ENCODE measurements around the gene FZD1. TPM values are rescaled to one million over a fixed set of nuclear protein-coding genes. Genes with fewer than 3 reads are reported as not detected.

Gene FZD1
- total and polyA plus RNA-seq, 2 of the 4 experiments (the other 2 are of a cell fraction): 3.6 to 6.8 TPM

DNA sequence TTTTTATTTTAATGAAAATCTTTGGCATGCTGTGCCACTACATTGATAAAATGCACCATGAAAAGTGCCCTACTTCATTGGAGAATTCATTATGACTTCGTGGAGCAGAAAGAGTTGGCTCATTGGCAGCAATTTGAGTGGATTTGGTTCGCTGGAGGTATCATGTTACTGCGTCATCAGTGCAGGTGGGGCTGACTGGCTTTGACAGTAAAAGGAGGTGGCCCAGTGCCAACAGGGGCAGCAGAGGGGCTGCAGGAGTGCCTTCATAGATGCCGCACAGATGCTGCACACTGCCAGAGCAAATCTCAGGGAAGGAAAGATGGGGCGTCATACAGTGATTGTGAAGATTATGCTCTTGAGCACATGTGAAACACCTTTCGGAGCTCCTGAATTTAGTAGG lies 22.2 kb downstream of the FZD1 start:
- BruUV-seq (replicated peaks): no TSS peak
- in situ Hi-C loops (cut with MboI; ENCODE audit: low sequenced_read_pairs): no loop called here
- Histone ChIP-seq H3K4ac (ENCODE audit: low read depth, low read length) (no peak overlapping the region), H2AFZ (replicated peaks; ENCODE audit: low read length, poor library complexity) (no peak overlapping the region), H3K27ac (ENCODE audit: insufficient read depth, low read length) (no peak overlapping the region), H3K4me1 (ENCODE audit: control insufficient read depth, insufficient read depth, low read length) (peaks cover 2% of the 10 kb centered on the region), H2BK20ac (ENCODE audit: low read depth, low read length) (no peak overlapping the region), H3K9ac (ENCODE audit: low read depth, low read length) (no peak overlapping the region), H3K18ac (ENCODE audit: low read depth, low read length) (no peak overlapping the region), H4K5ac (ENCODE audit: low read depth, low read length) (no peak overlapping the region), H4K8ac (ENCODE audit: low read depth in 2 of 2, low read length in 2 of 2) (no peak overlapping the region), H3K79me1 (ENCODE audit: low read depth in 1 of 2, low read length in 2 of 2) (no peaks in the 10 kb centered on the region), H2BK5ac (ENCODE audit: low read depth, low read length, poor library complexity, severe bottlenecking) (no peak overlapping the region), H2AK5ac (ENCODE audit: low read depth, low read length) (peak overlapping the region; percentile 13; the same call in 1 of the 2 replicates), H3K27me3 (ENCODE audit: control insufficient read depth, insufficient read depth, low read length) (no peaks in the 10 kb centered on the region), H3K14ac (replicated peaks; ENCODE audit: low read depth, low read length) (no peak overlapping the region), H4K20me1 (ENCODE audit: insufficient read depth, low read length) (no peaks in the 10 kb centered on the region), H3K4me2 (ENCODE audit: low read depth, low read length) (no peak overlapping the region), H2BK120ac (ENCODE audit: low read depth, low read length) (no peak overlapping the region), H3K9me3 (ENCODE audit: control insufficient read depth, insufficient read depth, low read length) (no peaks in the 10 kb centered on the region), H3K56ac (ENCODE audit: extremely low read depth, insufficient read depth, low read length) (no peak overlapping the region), H3K4me3 (ENCODE audit: insufficient read depth, low read depth, low read length) (no peak overlapping the region), H3K9me1 (ENCODE audit: insufficient read depth, low read length) (no peaks in the 10 kb centered on the region), H2BK15ac (ENCODE audit: low read depth, low read length) (no peak overlapping the region), H4K91ac (ENCODE audit: insufficient read depth, low read depth, low read length) (no peak overlapping the region), H3K36me3 (ENCODE audit: control insufficient read depth, insufficient read depth, low read length) (no peaks in the 10 kb centered on the region), H3K23ac (ENCODE audit: low read depth, low read length) (no peak overlapping the region), H2AK9ac (replicated peaks; ENCODE audit: low read depth, low read length, poor library complexity) (no peak overlapping the region)
- ChIA-PET CTCF (no interaction called here), POLR2A (ENCODE audit: unreplicated experiment) (no interaction called here)
- intact Hi-C loops (cut with micrococcal nuclease): no loop called here
- 71% methylated on average over 3 of the region's 6 CpGs; no CpG with 5 or more reads in 1 of the 2 experiments for WGBS, 2 experiments (ENCODE audit: extremely low coverage in 2 of 2, insufficient read length in 1 of 2)
- dilution Hi-C loops (cut with HindIII; ENCODE audit: low sequenced_read_pairs, unreplicated experiment): no loop called here
- TF ChIP-seq, protein P1, sequence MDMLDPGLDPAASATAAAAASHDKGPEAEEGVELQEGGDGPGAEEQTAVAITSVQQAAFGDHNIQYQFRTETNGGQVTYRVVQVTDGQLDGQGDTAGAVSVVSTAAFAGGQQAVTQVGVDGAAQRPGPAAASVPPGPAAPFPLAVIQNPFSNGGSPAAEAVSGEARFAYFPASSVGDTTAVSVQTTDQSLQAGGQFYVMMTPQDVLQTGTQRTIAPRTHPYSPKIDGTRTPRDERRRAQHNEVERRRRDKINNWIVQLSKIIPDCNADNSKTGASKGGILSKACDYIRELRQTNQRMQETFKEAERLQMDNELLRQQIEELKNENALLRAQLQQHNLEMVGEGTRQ (IDR thresholded peaks at IDR 0.05; ENCODE audit: low read depth, low read length): no peak
- TF ChIP-seq CEBPB (IDR thresholded peaks at IDR 0.05; ENCODE audit: low read depth, low read length) (no peak), FOS (IDR thresholded peaks at IDR 0.05; ENCODE audit: low read depth, low read length) (no peak), POLR2A (IDR thresholded peaks at IDR 0.05; ENCODE audit: low read depth, low read length) (no peak), RCOR1 (IDR thresholded peaks at IDR 0.05; ENCODE audit: insufficient replicate concordance, low read length) (no peak), MAZ (IDR thresholded peaks at IDR 0.05; ENCODE audit: borderline replicate concordance, low read depth, low read length) (no peak), RAD21 (IDR thresholded peaks at IDR 0.05; ENCODE audit: low read length) (no peak), MAFK (IDR thresholded peaks at IDR 0.05; ENCODE audit: low read depth, low read length) (no peak), RFX5 (IDR thresholded peaks at IDR 0.05; ENCODE audit: low read depth, low read length) (no peak), MXI1 (IDR thresholded peaks at IDR 0.05; ENCODE audit: borderline replicate concordance, low read depth, low read length) (no peak), BHLHE40 (IDR thresholded peaks at IDR 0.05; ENCODE audit: low read depth, low read length) (no peak), NFE2L2 (IDR thresholded peaks at IDR 0.05; ENCODE audit: low read depth, low read length) (no peak), SMC3 (IDR thresholded peaks at IDR 0.05; ENCODE audit: low read depth, low read length) (no peak), CHD1 (IDR thresholded peaks at IDR 0.05; ENCODE audit: low read depth, low read length) (no peak)
- TF ChIP-seq, protein P2, sequence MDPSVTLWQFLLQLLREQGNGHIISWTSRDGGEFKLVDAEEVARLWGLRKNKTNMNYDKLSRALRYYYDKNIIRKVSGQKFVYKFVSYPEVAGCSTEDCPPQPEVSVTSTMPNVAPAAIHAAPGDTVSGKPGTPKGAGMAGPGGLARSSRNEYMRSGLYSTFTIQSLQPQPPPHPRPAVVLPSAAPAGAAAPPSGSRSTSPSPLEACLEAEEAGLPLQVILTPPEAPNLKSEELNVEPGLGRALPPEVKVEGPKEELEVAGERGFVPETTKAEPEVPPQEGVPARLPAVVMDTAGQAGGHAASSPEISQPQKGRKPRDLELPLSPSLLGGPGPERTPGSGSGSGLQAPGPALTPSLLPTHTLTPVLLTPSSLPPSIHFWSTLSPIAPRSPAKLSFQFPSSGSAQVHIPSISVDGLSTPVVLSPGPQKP (IDR thresholded peaks at IDR 0.05; ENCODE audit: borderline replicate concordance, low read depth, low read length): no peak
- TF ChIP-seq, protein P3, sequence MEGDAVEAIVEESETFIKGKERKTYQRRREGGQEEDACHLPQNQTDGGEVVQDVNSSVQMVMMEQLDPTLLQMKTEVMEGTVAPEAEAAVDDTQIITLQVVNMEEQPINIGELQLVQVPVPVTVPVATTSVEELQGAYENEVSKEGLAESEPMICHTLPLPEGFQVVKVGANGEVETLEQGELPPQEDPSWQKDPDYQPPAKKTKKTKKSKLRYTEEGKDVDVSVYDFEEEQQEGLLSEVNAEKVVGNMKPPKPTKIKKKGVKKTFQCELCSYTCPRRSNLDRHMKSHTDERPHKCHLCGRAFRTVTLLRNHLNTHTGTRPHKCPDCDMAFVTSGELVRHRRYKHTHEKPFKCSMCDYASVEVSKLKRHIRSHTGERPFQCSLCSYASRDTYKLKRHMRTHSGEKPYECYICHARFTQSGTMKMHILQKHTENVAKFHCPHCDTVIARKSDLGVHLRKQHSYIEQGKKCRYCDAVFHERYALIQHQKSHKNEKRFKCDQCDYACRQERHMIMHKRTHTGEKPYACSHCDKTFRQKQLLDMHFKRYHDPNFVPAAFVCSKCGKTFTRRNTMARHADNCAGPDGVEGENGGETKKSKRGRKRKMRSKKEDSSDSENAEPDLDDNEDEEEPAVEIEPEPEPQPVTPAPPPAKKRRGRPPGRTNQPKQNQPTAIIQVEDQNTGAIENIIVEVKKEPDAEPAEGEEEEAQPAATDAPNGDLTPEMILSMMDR (conservative IDR thresholded peaks at IDR 0.05; ENCODE audit: low read depth, low read length): no peak
- ATAC-seq (ENCODE audit: low read depth): no peak
- DNase-seq: no peak
